RWPE2 (cell line): ENCODE results near the gene PRDX1.

ENCODE experiments used
- ATAC-seq: fragments of 200-7000 bp; cut with Tn5 transposase; 3 replicates; pipeline ENCODE4 v1.9.1; 2021; ENCODE audit warnings: low read depth
- DNase-seq: peaks from one replicate; pipeline ENCODE4 v3.0.0-alpha.2; 2020; ENCODE audit warnings: low spot score
- H3K27ac ChIP-seq: fragments of 450-650 bp; 2 replicates; pipeline ENCODE4 v1.5.1; 2017; ENCODE audit warnings: mild to moderate bottlenecking; ENCODE audit not compliant: poor library complexity, severe bottlenecking
- H3K27me3 ChIP-seq: fragments of 250-450 bp; sonication (Bioruptor Pico); 2 replicates; pipeline ENCODE4 v1.5.1; 2021; ENCODE audit warnings: mild to moderate bottlenecking, moderate library complexity; ENCODE audit not compliant: insufficient read depth, poor library complexity, severe bottlenecking
- H3K36me3 ChIP-seq: fragments of 250-450 bp; sonication (Bioruptor Pico); 2 replicates; pipeline ENCODE4 v1.5.1; 2020; ENCODE audit warnings: low read depth, mild to moderate bottlenecking, moderate library complexity
- H3K4me1 ChIP-seq: fragments of 250-450 bp; sonication (Bioruptor Pico); 2 replicates; pipeline ENCODE4 v1.5.1; 2021; ENCODE audit warnings: mild to moderate bottlenecking, moderate library complexity; ENCODE audit not compliant: insufficient read depth, poor library complexity, severe bottlenecking
- H3K4me3 ChIP-seq: fragments of 250-450 bp; sonication (Bioruptor Pico); 2 replicates; pipeline ENCODE4 v1.5.1; 2021; ENCODE audit warnings: mild to moderate bottlenecking, moderate library complexity; ENCODE audit not compliant: severe bottlenecking
- H3K9me3 ChIP-seq: fragments of 250-450 bp; sonication (Bioruptor Pico); 2 replicates; pipeline ENCODE4 v1.5.1; 2021; ENCODE audit warnings: mild to moderate bottlenecking, moderate library complexity; ENCODE audit not compliant: severe bottlenecking
- TF ChIP-seq, protein P1 (sequence below): fragments of 450-650 bp; IDR thresholded peaks from one replicate; pipeline ENCODE4 v1.5.1; 2017; ENCODE audit warnings: mild to moderate bottlenecking, moderate library complexity; ENCODE audit not compliant: poor library complexity, severe bottlenecking

PRDX1 gene

GRCh38 chr1:45542591-45542990, 20.9 kb upstream of the PRDX1 start:
- Histone ChIP-seq H3K27ac (no peak overlapping the region), H3K4me3 (no peak overlapping the region), H3K36me3 (no peaks in the 10 kb centered on the region), H3K27me3 (no peaks in the 10 kb centered on the region), H3K9me3 (no peaks in the 10 kb centered on the region), H3K4me1 (no peaks in the 10 kb centered on the region)
- DNase-seq = no peak
- TF ChIP-seq, protein P1, sequence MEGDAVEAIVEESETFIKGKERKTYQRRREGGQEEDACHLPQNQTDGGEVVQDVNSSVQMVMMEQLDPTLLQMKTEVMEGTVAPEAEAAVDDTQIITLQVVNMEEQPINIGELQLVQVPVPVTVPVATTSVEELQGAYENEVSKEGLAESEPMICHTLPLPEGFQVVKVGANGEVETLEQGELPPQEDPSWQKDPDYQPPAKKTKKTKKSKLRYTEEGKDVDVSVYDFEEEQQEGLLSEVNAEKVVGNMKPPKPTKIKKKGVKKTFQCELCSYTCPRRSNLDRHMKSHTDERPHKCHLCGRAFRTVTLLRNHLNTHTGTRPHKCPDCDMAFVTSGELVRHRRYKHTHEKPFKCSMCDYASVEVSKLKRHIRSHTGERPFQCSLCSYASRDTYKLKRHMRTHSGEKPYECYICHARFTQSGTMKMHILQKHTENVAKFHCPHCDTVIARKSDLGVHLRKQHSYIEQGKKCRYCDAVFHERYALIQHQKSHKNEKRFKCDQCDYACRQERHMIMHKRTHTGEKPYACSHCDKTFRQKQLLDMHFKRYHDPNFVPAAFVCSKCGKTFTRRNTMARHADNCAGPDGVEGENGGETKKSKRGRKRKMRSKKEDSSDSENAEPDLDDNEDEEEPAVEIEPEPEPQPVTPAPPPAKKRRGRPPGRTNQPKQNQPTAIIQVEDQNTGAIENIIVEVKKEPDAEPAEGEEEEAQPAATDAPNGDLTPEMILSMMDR = no peak
- no peak for ATAC-seq

- Histone ChIP-seq H3K27me3 (no peaks in the 10 kb centered on the region), H3K36me3 (no peaks in the 10 kb centered on the region)
Observed at GRCh38 chr1:45541193-45541592, 19.5 kb upstream of the PRDX1 start.

GRCh38 chr1:45536886-45537285, 15.2 kb upstream of the PRDX1 start:
- Histone ChIP-seq H3K4me3 (no peak overlapping the region), H3K9me3 (no peaks in the 10 kb centered on the region), H3K36me3 (no peaks in the 10 kb centered on the region), H3K27ac (no peak overlapping the region), H3K4me1 (no peaks in the 10 kb centered on the region), H3K27me3 (no peaks in the 10 kb centered on the region)
- TF ChIP-seq, protein P1 = no peak
- no peak for DNase-seq
- ATAC-seq = no peak

More at GRCh38 chr1:45541193-45541592, 19.5 kb upstream of the PRDX1 start:
- Histone ChIP-seq H3K9me3 (no peaks in the 10 kb centered on the region), H3K27ac (no peak overlapping the region), H3K4me1 (no peaks in the 10 kb centered on the region), H3K4me3 (no peak overlapping the region)
- DNase-seq = no peak
- TF ChIP-seq, protein P1 = no peak
- ATAC-seq = no peak

DNA sequence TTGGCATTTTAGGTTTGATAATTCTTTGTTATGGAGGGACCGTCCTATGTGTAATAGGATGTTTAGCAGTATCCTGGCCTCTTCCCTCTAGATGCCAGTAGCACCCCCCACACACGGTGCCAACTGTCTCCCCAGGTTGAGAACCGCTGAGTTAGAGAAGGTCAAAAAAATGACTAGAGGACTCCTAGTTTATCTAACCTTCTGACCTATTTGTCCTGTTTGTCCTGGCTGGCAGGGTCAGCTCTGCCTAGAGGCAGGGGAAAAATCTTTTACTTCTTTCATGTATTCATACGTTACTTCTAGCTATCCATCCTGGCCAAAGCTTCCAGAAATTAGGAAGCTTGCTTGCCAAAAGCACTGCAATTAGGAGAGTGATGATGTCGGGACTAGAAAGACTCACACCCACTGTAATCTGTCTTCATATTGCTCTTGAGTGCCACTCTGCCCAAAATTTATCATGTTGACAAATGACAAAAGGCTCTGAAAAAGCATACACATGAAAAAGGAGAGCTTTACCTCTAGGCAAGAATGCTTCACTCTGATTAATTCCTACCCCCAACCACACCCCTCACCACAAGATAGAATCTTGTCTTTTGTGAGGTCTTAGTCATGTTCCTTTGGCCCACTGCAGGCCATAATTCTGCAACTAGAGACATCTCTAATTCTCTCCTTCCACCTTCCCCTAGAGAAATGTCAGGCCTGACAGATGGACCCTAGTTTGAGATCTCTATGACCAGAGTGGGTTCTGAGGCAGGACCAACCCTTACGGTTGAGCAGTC, 14.5 kb upstream of the PRDX1 start:
- H3K36me3 ChIP-seq = no peaks in the 10 kb centered on the region
- ATAC-seq = no peak
- TF ChIP-seq, protein P1 = no peak
- H3K4me1 ChIP-seq = no peaks in the 10 kb centered on the region
- no peaks in the 10 kb centered on the region for H3K9me3 ChIP-seq
- H3K27me3 ChIP-seq = no peaks in the 10 kb centered on the region
- H3K4me3 ChIP-seq = no peak overlapping the region
- no peak for DNase-seq
- no peak overlapping the region for H3K27ac ChIP-seq

DNA sequence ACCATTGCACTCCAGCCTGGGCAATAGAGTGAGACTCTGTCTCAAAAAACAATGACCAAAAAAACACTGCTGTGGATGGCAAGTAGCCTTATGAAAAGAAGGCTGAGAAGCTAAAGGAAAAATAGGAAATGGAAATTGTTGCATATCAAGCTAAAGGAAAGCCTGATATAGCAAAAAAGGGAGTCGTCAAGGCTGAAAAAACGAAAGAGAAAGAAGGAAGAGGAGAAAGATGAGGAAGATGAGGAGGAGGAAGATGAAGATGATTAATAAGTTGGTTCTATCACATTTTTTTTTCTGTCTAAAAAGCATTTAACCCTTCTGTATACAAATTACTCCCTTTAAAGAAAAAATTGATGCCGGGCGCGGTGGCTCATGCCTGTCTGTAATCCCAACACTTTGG, 10.2 kb upstream of the PRDX1 start:
- H3K4me1 ChIP-seq = no peaks in the 10 kb centered on the region
- DNase-seq = no peak
- ATAC-seq = no peak
- no peak overlapping the region for H3K4me3 ChIP-seq
- H3K27me3 ChIP-seq = no peaks in the 10 kb centered on the region
- H3K9me3 ChIP-seq = no peaks in the 10 kb centered on the region
- H3K27ac ChIP-seq = no peak overlapping the region
- TF ChIP-seq, protein P1 = no peak
- no peaks in the 10 kb centered on the region for H3K36me3 ChIP-seq
